ENCODE measurements around the gene NDUFB6. TPM values are rescaled to one million over a fixed set of nuclear protein-coding genes. Genes with fewer than 3 reads are reported as not detected.
A peak's percentile ranks its signal among the peaks of the same experiment; 100 is the strongest.

The NDUFB6 gene
- total and polyA plus RNA-seq, 4 donors = 22.3 to 118 (median 32.5) TPM

DNA sequence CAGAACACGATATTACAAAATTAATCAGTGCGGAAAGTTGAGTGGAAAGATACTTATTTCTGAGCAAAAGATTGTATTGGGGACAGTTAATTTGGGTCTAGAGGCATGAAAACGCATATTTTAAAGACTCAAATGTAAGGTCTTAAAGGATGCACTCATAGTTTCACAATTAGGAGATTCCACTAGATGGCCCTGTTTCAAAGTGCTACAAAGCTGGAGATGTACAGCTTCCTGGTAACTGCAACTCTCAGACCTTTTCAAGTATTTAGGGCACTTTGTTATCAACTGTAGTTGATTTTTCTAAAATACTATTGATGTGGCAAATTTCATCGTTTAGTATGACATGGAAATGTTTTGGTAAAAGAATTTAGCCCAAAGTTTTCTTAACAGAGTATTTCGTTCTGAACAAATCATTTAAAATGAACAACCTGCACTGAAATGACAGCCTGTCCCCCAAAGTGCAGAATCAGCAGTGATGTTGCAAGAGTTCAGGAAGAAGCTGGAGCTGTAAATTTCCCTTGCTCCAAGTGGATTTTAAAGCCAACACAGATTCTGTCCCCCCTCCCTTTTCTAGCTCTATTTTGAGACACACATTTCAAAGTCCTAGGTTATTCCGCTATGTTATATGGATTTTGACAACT lies 16.2 kb upstream of the NDUFB6 start:
- WGBS = 28% methylated on average over 6 of the region's 6 CpGs
- Histone ChIP-seq H3K4me1 (ENCODE audit: control insufficient read depth in 4 of 4, insufficient read depth in 4 of 4, low read length in 3 of 4) (peaks cover 0 to 7% (median 2%) of the 10 kb centered on the region in 4 donors), H3K36me3 (ENCODE audit: control insufficient read depth in 4 of 4, insufficient read depth in 3 of 4, low read depth in 1 of 4, low read length in 3 of 4) (no peaks in the 10 kb centered on the region), H3K9me3 (ENCODE audit: control insufficient read depth in 4 of 4, low read length in 3 of 4) (no peaks in the 10 kb centered on the region), H3K4me3 (ENCODE audit: low read depth in 1 of 3, low read length in 3 of 3) (no peak overlapping the region), H3K9ac (ENCODE audit: low read depth in 1 of 2, low read length in 2 of 2) (peak overlapping the region in 1 of 2 donors; percentile 18), H3K27me3 (ENCODE audit: control insufficient read depth in 4 of 4, insufficient read depth in 4 of 4, low read length in 3 of 4) (no peaks in the 10 kb centered on the region), H3K27ac (ENCODE audit: low read depth in 1 of 2, low read length in 2 of 2) (no peak overlapping the region)
- TF ChIP-seq SP1 (IDR thresholded peaks at IDR 0.05) = no peak
- TF ChIP-seq YY1 (IDR thresholded peaks at IDR 0.05) = no peak
- TF ChIP-seq, protein P1, sequence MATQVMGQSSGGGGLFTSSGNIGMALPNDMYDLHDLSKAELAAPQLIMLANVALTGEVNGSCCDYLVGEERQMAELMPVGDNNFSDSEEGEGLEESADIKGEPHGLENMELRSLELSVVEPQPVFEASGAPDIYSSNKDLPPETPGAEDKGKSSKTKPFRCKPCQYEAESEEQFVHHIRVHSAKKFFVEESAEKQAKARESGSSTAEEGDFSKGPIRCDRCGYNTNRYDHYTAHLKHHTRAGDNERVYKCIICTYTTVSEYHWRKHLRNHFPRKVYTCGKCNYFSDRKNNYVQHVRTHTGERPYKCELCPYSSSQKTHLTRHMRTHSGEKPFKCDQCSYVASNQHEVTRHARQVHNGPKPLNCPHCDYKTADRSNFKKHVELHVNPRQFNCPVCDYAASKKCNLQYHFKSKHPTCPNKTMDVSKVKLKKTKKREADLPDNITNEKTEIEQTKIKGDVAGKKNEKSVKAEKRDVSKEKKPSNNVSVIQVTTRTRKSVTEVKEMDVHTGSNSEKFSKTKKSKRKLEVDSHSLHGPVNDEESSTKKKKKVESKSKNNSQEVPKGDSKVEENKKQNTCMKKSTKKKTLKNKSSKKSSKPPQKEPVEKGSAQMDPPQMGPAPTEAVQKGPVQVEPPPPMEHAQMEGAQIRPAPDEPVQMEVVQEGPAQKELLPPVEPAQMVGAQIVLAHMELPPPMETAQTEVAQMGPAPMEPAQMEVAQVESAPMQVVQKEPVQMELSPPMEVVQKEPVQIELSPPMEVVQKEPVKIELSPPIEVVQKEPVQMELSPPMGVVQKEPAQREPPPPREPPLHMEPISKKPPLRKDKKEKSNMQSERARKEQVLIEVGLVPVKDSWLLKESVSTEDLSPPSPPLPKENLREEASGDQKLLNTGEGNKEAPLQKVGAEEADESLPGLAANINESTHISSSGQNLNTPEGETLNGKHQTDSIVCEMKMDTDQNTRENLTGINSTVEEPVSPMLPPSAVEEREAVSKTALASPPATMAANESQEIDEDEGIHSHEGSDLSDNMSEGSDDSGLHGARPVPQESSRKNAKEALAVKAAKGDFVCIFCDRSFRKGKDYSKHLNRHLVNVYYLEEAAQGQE (IDR thresholded peaks at IDR 0.05) = no peak
- TF ChIP-seq, protein P2, sequence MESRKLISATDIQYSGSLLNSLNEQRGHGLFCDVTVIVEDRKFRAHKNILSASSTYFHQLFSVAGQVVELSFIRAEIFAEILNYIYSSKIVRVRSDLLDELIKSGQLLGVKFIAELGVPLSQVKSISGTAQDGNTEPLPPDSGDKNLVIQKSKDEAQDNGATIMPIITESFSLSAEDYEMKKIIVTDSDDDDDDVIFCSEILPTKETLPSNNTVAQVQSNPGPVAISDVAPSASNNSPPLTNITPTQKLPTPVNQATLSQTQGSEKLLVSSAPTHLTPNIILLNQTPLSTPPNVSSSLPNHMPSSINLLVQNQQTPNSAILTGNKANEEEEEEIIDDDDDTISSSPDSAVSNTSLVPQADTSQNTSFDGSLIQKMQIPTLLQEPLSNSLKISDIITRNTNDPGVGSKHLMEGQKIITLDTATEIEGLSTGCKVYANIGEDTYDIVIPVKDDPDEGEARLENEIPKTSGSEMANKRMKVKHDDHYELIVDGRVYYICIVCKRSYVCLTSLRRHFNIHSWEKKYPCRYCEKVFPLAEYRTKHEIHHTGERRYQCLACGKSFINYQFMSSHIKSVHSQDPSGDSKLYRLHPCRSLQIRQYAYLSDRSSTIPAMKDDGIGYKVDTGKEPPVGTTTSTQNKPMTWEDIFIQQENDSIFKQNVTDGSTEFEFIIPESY (IDR thresholded peaks at IDR 0.05) = no peak
- TF ChIP-seq, protein P3, sequence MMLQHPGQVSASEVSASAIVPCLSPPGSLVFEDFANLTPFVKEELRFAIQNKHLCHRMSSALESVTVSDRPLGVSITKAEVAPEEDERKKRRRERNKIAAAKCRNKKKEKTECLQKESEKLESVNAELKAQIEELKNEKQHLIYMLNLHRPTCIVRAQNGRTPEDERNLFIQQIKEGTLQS (IDR thresholded peaks at IDR 0.05) = no peak
- TF ChIP-seq EGR1 (IDR thresholded peaks at IDR 0.05; ENCODE audit: low read depth in 2 of 2) = no peak
- peak; percentile 79 to 84 for TF ChIP-seq RAD21 (IDR thresholded peaks at IDR 0.05)
- TF ChIP-seq, protein P4, sequence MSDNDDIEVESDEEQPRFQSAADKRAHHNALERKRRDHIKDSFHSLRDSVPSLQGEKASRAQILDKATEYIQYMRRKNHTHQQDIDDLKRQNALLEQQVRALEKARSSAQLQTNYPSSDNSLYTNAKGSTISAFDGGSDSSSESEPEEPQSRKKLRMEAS (IDR thresholded peaks at IDR 0.05) = no peak
- TF ChIP-seq NR2F2 (IDR thresholded peaks at IDR 0.05) = no peak
- TF ChIP-seq, protein P5, sequence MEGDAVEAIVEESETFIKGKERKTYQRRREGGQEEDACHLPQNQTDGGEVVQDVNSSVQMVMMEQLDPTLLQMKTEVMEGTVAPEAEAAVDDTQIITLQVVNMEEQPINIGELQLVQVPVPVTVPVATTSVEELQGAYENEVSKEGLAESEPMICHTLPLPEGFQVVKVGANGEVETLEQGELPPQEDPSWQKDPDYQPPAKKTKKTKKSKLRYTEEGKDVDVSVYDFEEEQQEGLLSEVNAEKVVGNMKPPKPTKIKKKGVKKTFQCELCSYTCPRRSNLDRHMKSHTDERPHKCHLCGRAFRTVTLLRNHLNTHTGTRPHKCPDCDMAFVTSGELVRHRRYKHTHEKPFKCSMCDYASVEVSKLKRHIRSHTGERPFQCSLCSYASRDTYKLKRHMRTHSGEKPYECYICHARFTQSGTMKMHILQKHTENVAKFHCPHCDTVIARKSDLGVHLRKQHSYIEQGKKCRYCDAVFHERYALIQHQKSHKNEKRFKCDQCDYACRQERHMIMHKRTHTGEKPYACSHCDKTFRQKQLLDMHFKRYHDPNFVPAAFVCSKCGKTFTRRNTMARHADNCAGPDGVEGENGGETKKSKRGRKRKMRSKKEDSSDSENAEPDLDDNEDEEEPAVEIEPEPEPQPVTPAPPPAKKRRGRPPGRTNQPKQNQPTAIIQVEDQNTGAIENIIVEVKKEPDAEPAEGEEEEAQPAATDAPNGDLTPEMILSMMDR (IDR thresholded peaks at IDR 0.05; ENCODE audit: low read depth, low read length, missing input control) = peak; percentile 40
- no peak for DNase-seq (ENCODE audit: low spot score)

DNA sequence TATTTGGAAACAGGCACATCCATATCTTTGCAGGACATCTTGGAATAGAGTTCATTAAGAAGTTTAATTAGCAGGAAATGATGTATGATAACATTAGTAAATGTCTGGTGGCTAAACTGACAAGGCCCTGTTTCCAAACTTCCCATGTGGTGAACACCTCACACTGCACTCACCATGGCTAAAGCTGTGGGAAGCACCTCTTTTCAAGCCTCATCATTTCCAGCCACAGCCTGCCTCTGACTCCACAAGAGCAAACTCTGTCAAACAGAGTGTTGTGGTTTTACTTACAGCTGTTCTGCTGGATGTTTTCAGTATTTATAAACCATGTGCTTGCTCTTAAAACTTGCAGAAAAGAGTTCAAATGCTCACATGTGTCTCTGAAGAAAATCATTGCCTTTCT lies 14.9 kb upstream of the NDUFB6 start:
- Histone ChIP-seq H3K36me3 (ENCODE audit: control insufficient read depth in 4 of 4, insufficient read depth in 3 of 4, low read depth in 1 of 4, low read length in 3 of 4) (no peaks in the 10 kb centered on the region), H3K27me3 (ENCODE audit: control insufficient read depth in 4 of 4, insufficient read depth in 4 of 4, low read length in 3 of 4) (no peaks in the 10 kb centered on the region), H3K9me3 (ENCODE audit: control insufficient read depth in 4 of 4, low read length in 3 of 4) (no peaks in the 10 kb centered on the region), H3K4me1 (ENCODE audit: control insufficient read depth in 4 of 4, insufficient read depth in 4 of 4, low read length in 3 of 4) (peaks cover 0 to 7% (median 2%) of the 10 kb centered on the region in 4 donors), H3K27ac (ENCODE audit: low read depth in 1 of 2, low read length in 2 of 2) (no peak overlapping the region), H3K9ac (ENCODE audit: low read depth in 1 of 2, low read length in 2 of 2) (no peak overlapping the region), H3K4me3 (ENCODE audit: low read depth in 1 of 3, low read length in 3 of 3) (no peak overlapping the region)
- DNase-seq (ENCODE audit: low spot score) = no peak
- TF ChIP-seq HNF4A (conservative IDR thresholded peaks at IDR 0.05) (no peak), GABPA (IDR thresholded peaks at IDR 0.05 in 1 of 2, conservative IDR thresholded peaks at IDR 0.05 in 1 of 2) (no peak)
- TF ChIP-seq, protein P3 (IDR thresholded peaks at IDR 0.05) = no peak
